GM18508 (cell line): ENCODE results near the gene CACNA1D.

Experiments
- ATAC-seq: cut with Tn5 transposase; IDR thresholded peaks from one replicate; pipeline ENCODE4 v1.9.1; 2021; ENCODE audit warnings: moderate number of reproducible peaks; ENCODE audit not compliant: insufficient read depth, unreplicated experiment

Gene CACNA1D

GRCh38 chr3:53795789-53796560 is 301.6 kb downstream of the CACNA1D start:
- ATAC-seq = no peak

DNA sequence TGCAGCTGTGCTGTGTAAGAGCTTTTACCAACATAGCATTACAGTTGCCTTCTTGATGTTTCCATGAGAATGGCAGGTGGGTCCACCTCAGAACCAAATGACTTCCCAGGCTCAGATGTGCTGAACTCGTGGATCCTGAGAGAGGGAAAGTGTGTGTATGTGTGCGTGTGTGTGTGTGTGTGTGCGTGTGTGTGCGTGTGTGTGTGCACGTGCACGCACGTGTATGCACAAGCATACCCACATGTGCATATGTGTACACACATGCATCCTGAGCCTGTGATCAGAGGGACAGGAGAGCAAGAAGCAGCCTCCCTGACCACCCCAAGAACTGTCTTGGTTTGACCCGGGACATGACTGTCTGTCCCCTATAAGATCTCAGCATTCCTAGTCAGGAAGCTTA is 303.7 kb downstream of the CACNA1D start:
- no peak for ATAC-seq

- ATAC-seq = no peak
These were observed 305.0 kb downstream of the CACNA1D start for GRCh38 chr3:53799338-53799865.

GRCh38 chr3:53800041-53800906 is 305.9 kb downstream of the CACNA1D start:
- no peak for ATAC-seq

GRCh38 chr3:53801319-53801718 is 306.9 kb downstream of the CACNA1D start:
- no peak for ATAC-seq

GRCh38 chr3:53802256-53802880 is 308.0 kb downstream of the CACNA1D start:
- no peak for ATAC-seq

GRCh38 chr3:53803124-53803815 is 308.9 kb downstream of the CACNA1D start:
- no peak for ATAC-seq

- ATAC-seq = no peak
These were observed 309.6 kb downstream of the CACNA1D start for GRCh38 chr3:53803816-53804695.

DNA sequence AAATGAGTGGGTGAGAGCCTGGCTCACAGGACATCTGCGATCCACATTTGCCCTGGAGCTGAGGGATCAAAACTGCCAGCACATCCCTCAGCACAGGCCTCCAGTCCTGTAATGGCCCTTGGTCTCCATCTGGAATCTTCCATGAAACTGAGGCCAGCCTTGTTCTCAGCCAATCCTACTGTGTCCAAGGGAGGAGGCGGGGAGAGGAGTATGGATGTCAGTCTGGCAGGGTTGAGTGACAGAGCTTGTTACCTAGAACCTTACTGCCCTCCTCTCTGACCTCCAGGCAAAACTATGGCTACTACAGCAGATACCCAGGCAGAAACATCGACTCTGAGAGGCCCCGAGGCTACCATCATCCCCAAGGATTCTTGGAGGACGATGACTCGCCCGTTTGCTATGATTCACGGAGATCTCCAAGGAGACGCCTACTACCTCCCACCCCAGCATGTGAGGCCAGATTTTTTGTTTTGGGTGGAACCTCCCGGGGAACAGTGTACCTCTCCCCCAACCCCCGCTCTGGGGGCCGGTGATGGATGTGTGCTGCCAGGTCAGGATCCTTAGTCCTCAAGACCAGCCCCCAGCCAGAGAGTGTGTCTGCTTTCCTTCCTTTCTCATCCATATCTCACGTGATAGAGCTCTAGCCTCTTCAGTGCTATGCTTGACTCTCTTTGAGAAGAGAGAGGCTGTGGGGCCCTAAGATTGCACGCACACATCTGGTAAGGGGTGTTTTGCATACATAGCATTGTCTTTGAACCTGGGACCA is 310.5 kb downstream of the CACNA1D start:
- no peak for ATAC-seq

DNA sequence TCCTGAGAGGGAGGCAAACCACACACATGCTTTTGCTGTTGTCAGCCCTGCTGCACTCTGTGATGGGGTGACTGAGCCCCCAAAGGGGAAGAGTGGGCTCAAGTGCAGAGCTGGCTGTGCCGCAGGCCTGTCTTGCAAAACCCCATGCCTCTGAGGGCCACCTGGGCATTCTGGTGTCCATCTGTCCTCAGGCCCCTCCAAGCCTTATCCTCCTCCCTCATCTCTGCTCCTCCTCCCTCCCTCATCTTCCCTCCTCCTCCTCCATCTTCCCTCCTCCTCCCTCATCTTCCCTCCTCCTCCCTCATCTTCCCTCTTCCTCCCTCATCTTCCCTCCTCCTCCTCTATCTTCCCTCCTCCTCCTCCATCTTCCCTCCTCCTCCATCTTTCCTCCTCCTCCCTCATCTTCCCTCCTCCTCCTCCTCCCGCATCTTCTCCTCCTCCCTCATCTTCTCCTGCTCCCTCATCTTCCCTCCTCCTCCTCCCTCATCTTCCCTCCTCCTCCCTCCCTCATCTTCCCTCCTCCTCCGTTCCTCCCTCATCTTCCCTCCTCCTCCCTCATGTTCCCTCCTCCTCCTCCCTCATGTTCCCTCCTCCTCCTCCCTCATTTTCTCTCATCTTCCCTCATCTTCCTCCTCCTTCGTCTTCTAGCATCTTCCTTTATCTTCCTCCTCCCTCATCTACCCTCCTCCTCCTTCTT is 311.2 kb downstream of the CACNA1D start:
- no peak for ATAC-seq

- ATAC-seq = peak; percentile 53
These were observed 312.0 kb downstream of the CACNA1D start for GRCh38 chr3:53806182-53807116.

DNA sequence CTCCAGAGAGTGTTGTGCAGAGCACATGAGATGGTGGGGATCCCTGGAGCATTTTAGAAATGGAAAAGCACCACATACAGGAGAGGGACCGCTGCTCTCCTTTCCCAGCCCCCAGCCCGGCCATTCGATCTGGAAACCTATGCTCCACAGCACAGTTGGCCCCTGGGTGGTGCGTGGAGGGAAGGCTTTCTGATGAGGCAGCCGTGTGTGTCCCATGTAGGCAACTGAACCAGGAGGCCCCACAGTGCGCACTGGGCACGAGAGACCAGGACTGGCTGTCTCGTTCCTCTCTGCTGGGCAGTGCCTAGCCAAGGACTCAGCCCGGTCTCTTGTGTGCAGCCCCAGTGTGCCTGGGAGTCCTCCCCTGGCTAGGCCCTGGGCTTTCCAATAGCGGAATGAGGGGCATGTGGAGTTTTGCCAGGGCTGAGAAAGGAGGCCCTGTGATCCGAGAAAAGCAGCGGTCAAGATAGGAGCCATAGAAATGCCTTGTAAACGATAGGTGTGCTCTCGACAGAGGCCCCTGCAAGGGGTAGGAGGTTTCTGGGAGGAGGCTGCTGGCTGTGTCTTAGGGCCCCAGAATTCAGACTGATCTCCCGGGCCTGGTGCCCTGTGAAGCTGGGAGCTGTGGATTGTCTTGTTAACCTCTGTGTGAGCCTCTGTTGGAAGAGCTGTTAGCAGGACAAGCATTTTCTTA is 312.9 kb downstream of the CACNA1D start:
- ATAC-seq = no peak

- ATAC-seq = no peak
These were observed 314.1 kb downstream of the CACNA1D start for GRCh38 chr3:53808496-53808895.

- no peak for ATAC-seq
These were observed 314.9 kb downstream of the CACNA1D start for GRCh38 chr3:53809267-53809666.

DNA sequence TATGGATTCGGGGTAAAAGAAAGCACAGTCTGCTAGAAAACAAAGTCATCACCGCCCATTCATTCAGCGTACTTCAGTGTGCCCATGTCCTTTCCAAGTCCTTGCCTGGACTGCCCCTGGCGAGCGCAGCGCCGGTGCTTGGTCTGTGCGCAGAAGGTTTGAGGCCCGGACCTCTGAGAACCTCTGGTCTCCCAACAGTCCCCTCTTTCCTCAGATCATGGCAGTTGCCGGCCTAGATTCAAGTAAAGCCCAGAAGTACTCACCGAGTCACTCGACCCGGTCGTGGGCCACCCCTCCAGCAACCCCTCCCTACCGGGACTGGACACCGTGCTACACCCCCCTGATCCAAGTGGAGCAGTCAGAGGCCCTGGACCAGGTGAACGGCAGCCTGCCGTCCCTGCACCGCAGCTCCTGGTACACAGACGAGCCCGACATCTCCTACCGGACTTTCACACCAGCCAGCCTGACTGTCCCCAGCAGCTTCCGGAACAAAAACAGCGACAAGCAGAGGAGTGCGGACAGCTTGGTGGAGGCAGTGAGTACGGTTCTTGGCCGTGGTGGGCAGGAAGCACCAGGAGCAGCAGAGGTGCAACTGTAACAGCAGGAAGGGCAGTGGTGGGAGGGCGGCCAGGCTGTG is 315.5 kb downstream of the CACNA1D start:
- no peak for ATAC-seq
